Stimulated activated naive B cell treated with anti-CD40 and anti-IgM and Interleukin-4, amounts not matched to agents 10 μg/mL and 1 μg/mL and 100 μg/mL, for 72 hours (primary cell): ENCODE measurements around the gene RHCE.
"Not testable (repeated sequence)": the region's sequence is repeated elsewhere in the genome, so short reads cannot be mapped to it uniquely, and the experiment has no call there.

ENCODE experiments used
- ATAC-seq, 2 donors: fragments of 150-1000 bp; cut with Tn5 transposase; replicated peaks; 2 replicates each; pipeline ENCODE4 v1.10.0; 2021; ENCODE audit warnings: moderate library complexity in 1 of 2
- DNase-seq: peaks from one replicate; pipeline ENCODE4 v3.0.0; 2021
- H3K27ac Mint-ChIP-seq: one replicate; pipeline ENCODE4 v1.8.0; 2022; ENCODE audit warnings: mild to moderate bottlenecking, mixed read lengths
- H3K27me3 Mint-ChIP-seq, 2 donors: one replicate each; pipeline ENCODE4 v1.8.0; 2022; ENCODE audit warnings: mixed read lengths in 2 of 2
- H3K36me3 Mint-ChIP-seq, 2 donors: one replicate each; pipeline ENCODE4 v1.8.0; 2022; ENCODE audit warnings: mixed read lengths in 2 of 2, mild to moderate bottlenecking in 1 of 2
- H3K4me1 Mint-ChIP-seq, 2 donors: one replicate each; pipeline ENCODE4 v1.8.0; 2022; ENCODE audit warnings: mixed read lengths in 2 of 2, mild to moderate bottlenecking in 1 of 2
- H3K4me3 Mint-ChIP-seq, 2 donors: one replicate each; pipeline ENCODE4 v1.8.0; 2022; ENCODE audit warnings: mild to moderate bottlenecking in 2 of 2, mixed read lengths in 2 of 2, moderate library complexity in 1 of 2
- H3K9me3 Mint-ChIP-seq, 2 donors: one replicate each; pipeline ENCODE4 v1.8.0; 2022; ENCODE audit warnings: mixed read lengths in 2 of 2, mild to moderate bottlenecking in 1 of 2

Gene RHCE

GRCh38 chr1:25444604-25445003 is 24.0 kb upstream of the RHCE start:
- H3K27me3 Mint-ChIP-seq, H3K4me3 Mint-ChIP-seq, H3K9me3 Mint-ChIP-seq, ATAC-seq, H3K27ac Mint-ChIP-seq, DNase-seq: not testable (repeated sequence)
- Mint-ChIP-seq H3K4me1 (peaks cover 20 to 50% of the 10 kb centered on the region in 2 donors), H3K36me3 (peaks cover 2 to 17% of the 10 kb centered on the region in 2 donors)

- Mint-ChIP-seq H3K36me3 (peaks cover 2 to 17% of the 10 kb centered on the region in 2 donors), H3K9me3 (no peaks in the 10 kb centered on the region), H3K27me3 (no peaks in the 10 kb centered on the region), H3K4me3 (no peak overlapping the region), H3K27ac (peak overlapping the region; percentile 14), H3K4me1 (peaks cover 20 to 49% of the 10 kb centered on the region in 2 donors)
- no peak for ATAC-seq
- DNase-seq = no peak
These were observed 22.5 kb upstream of the RHCE start for GRCh38 chr1:25443030-25443699.

- H3K4me1 Mint-ChIP-seq = peaks cover 18 to 41% of the 10 kb centered on the region in 2 donors
- H3K4me3 Mint-ChIP-seq = no peak overlapping the region
- no peak for ATAC-seq
These were observed 21.6 kb upstream of the RHCE start for GRCh38 chr1:25442178-25442577.

GRCh38 chr1:25439287-25439686 is 18.7 kb upstream of the RHCE start:
- Mint-ChIP-seq H3K9me3 (no peaks in the 10 kb centered on the region), H3K4me3 (no peak overlapping the region), H3K36me3 (peaks cover 2 to 7% of the 10 kb centered on the region in 2 donors), H3K27ac (no peak overlapping the region), H3K4me1 (peaks cover 24 to 59% of the 10 kb centered on the region in 2 donors), H3K27me3 (no peaks in the 10 kb centered on the region)
- DNase-seq = no peak
- ATAC-seq = no peak

More at GRCh38 chr1:25442178-25442577, 21.6 kb upstream of the RHCE start:
- Mint-ChIP-seq H3K36me3 (peaks cover 2 to 11% of the 10 kb centered on the region in 2 donors), H3K27ac (no peak overlapping the region), H3K9me3 (no peaks in the 10 kb centered on the region), H3K27me3 (no peaks in the 10 kb centered on the region)
- no peak for DNase-seq

- Mint-ChIP-seq H3K36me3 (peaks cover 2 to 3% of the 10 kb centered on the region in 2 donors), H3K4me3 (no peak overlapping the region), H3K4me1 (peaks cover 30 to 67% of the 10 kb centered on the region in 2 donors), H3K27ac (no peak overlapping the region), H3K27me3 (no peaks in the 10 kb centered on the region), H3K9me3 (no peaks in the 10 kb centered on the region)
- ATAC-seq = no peak
- DNase-seq = no peak
These were observed 17.0 kb upstream of the RHCE start for GRCh38 chr1:25437672-25438071.

GRCh38 chr1:25435397-25436108 is 14.9 kb upstream of the RHCE start:
- Mint-ChIP-seq H3K27ac (peak overlapping the region; percentile 79), H3K27me3 (no peaks in the 10 kb centered on the region), H3K4me3 (peak overlapping the region; percentile 5 to 62), H3K9me3 (no peaks in the 10 kb centered on the region), H3K36me3 (peaks cover 0 to 2% of the 10 kb centered on the region in 2 donors), H3K4me1 (peaks cover 29 to 58% of the 10 kb centered on the region in 2 donors)
- DNase-seq (no peak), ATAC-seq (peak; percentile 33 to 47)

- H3K9me3 Mint-ChIP-seq = no peaks in the 10 kb centered on the region
- H3K27ac Mint-ChIP-seq = no peak overlapping the region
- no peaks in the 10 kb centered on the region for H3K27me3 Mint-ChIP-seq
- H3K4me3 Mint-ChIP-seq = no peak overlapping the region
- ATAC-seq (no peak), DNase-seq (no peak)
- H3K36me3 Mint-ChIP-seq = no peaks in the 10 kb centered on the region
- peaks cover 33 to 65% of the 10 kb centered on the region in 2 donors for H3K4me1 Mint-ChIP-seq
These were observed 13.0 kb upstream of the RHCE start for GRCh38 chr1:25433389-25434186.

GRCh38 chr1:25432749-25433388 is 12.2 kb upstream of the RHCE start:
- no peak overlapping the region for H3K4me3 Mint-ChIP-seq
- ATAC-seq (no peak), DNase-seq (no peak)
- no peaks in the 10 kb centered on the region for H3K27me3 Mint-ChIP-seq
- H3K27ac Mint-ChIP-seq = no peak overlapping the region
- no peaks in the 10 kb centered on the region for H3K9me3 Mint-ChIP-seq
- peaks cover 33 to 67% of the 10 kb centered on the region in 2 donors for H3K4me1 Mint-ChIP-seq
- no peaks in the 10 kb centered on the region for H3K36me3 Mint-ChIP-seq

- H3K36me3 Mint-ChIP-seq = no peaks in the 10 kb centered on the region
- H3K27ac Mint-ChIP-seq = peak overlapping the region; percentile 92
- DNase-seq (no peak), ATAC-seq (no peak)
- peaks cover 33 to 66% of the 10 kb centered on the region in 2 donors for H3K4me1 Mint-ChIP-seq
- no peaks in the 10 kb centered on the region for H3K27me3 Mint-ChIP-seq
- H3K4me3 Mint-ChIP-seq = peak overlapping the region; percentile 85 to 86
- no peaks in the 10 kb centered on the region for H3K9me3 Mint-ChIP-seq
These were observed 11.5 kb upstream of the RHCE start for GRCh38 chr1:25431955-25432719.

- peaks cover 30 to 57% of the 10 kb centered on the region in 2 donors for H3K4me1 Mint-ChIP-seq
- H3K9me3 Mint-ChIP-seq = no peaks in the 10 kb centered on the region
- H3K36me3 Mint-ChIP-seq = no peaks in the 10 kb centered on the region
- H3K27ac Mint-ChIP-seq = peak overlapping the region; percentile 99
- H3K4me3 Mint-ChIP-seq = peak overlapping the region; percentile 91 to 96
- ATAC-seq (peak; percentile 43 to 57), DNase-seq (peak; percentile 68)
- no peaks in the 10 kb centered on the region for H3K27me3 Mint-ChIP-seq
These were observed 10.6 kb upstream of the RHCE start for GRCh38 chr1:25430967-25431881.

- ATAC-seq (peak; percentile 90 to 92), DNase-seq (peak; percentile 96)
- H3K27me3 Mint-ChIP-seq = no peaks in the 10 kb centered on the region
- H3K9me3 Mint-ChIP-seq = no peaks in the 10 kb centered on the region
- H3K4me1 Mint-ChIP-seq = peaks cover 22 to 48% of the 10 kb centered on the region in 2 donors
- peak within 1 kb of the TSS; percentile 91 to 96 for H3K4me3 Mint-ChIP-seq
- peak within 1 kb of the TSS; percentile 99 for H3K27ac Mint-ChIP-seq
- H3K36me3 Mint-ChIP-seq = no peaks in the 10 kb centered on the region
These were observed 9.7 kb upstream of the RHCE start, which contains the start of gene MACO1 for GRCh38 chr1:25430073-25430966. TSS of gene MACO1 (plus strand) at chr1:25430897. CDS start at chr1:25431099, 202 bp downstream.
